ENCODE data around the gene RFWD3. TPM values are rescaled to one million over a fixed set of nuclear protein-coding genes. Genes with fewer than 3 reads are reported as not detected.
"Not testable (repeated sequence)": the region's sequence is repeated elsewhere in the genome, so short reads cannot be mapped to it uniquely, and the experiment has no call there.

The RFWD3 gene
- total RNA-seq, 4 donors from 2014 or later = 20.3 to 33.5 (median 23.0) TPM

DNA sequence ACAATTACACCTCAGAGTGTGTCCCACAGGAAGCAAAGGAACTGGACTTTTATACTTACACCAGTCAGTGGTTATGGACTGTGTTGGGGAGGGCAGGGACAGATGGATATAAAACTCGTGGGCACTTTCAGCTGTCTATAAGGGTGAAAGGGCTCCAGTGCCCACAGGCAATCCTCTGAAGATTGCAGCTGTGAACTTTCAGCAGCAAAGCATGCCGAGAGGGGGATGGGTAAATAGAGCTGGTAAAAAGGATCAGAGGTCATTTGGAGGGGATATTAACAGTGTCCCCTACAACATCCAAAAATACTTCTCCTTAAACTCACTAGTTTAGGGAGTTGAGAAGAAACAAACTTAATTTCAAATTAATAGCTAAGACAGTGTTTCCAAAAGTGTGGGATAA lies 13.3 kb upstream of the RFWD3 start:
- TF ChIP-seq, protein P1, sequence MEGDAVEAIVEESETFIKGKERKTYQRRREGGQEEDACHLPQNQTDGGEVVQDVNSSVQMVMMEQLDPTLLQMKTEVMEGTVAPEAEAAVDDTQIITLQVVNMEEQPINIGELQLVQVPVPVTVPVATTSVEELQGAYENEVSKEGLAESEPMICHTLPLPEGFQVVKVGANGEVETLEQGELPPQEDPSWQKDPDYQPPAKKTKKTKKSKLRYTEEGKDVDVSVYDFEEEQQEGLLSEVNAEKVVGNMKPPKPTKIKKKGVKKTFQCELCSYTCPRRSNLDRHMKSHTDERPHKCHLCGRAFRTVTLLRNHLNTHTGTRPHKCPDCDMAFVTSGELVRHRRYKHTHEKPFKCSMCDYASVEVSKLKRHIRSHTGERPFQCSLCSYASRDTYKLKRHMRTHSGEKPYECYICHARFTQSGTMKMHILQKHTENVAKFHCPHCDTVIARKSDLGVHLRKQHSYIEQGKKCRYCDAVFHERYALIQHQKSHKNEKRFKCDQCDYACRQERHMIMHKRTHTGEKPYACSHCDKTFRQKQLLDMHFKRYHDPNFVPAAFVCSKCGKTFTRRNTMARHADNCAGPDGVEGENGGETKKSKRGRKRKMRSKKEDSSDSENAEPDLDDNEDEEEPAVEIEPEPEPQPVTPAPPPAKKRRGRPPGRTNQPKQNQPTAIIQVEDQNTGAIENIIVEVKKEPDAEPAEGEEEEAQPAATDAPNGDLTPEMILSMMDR (IDR thresholded peaks at IDR 0.05) = no peak
- TF ChIP-seq POLR2A (IDR thresholded peaks at IDR 0.05) = no peak
- intact Hi-C loops (cut with DNase I; ENCODE audit: low total_unique reads) = no loop called here
- 51 to 55% methylated on average over 2 of the region's 2 CpGs for WGBS, 2 donors
- DNase-seq (ENCODE audit: low spot score in 2 of 2) = no peak
- H3K4me3 ChIP-seq (ENCODE audit: low read depth, poor library complexity, severe bottlenecking) = no peak overlapping the region

DNA sequence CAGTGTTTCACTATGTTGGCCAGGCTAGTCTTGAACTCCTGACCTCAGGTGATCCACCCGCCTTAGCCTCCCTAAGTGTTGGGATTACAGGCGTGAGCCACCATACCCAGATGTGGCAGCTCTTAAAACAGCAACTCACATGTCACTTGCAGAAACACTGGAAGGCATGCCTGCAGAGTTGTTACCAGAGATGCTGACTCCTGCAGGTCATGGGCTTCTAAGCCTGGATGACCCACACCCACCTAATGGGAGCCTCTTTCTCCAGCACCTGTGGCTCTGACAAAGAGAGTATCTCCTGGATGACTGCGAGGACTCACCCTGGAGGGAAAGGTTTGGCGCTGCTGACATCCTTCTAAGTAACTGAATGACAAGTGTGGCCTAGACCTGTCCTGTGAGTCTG lies 11.2 kb upstream of the RFWD3 start:
- intact Hi-C loops (cut with DNase I; ENCODE audit: low total_unique reads) = no loop called here
- 98 to 100% methylated on average over 4 of the region's 4 CpGs for WGBS, 2 donors

DNA sequence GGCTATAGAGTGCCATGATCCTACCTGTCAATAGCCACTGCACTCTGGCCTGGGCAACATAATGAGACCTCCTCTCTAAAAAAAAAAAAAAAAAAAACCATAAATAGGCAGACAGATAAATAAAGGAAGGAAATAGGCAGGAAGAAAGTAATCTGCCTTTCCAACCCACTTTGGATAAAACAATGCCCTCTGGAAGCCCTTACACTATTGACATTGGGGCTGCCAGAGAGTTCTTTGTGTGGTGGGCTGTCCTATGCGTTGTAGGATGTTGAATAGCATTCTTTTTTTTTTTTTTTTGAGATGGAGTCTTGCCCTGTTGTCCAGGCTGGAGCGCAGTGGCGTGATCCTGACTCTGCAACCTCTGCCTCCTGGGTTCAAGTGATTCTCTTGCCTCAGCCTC lies 7.2 kb upstream of the RFWD3 start:
- no peak overlapping the region for H3K4me3 ChIP-seq (ENCODE audit: low read depth, poor library complexity, severe bottlenecking)
- TF ChIP-seq POLR2A (IDR thresholded peaks at IDR 0.05) = no peak
- TF ChIP-seq, protein P1 (IDR thresholded peaks at IDR 0.05) = no peak

More for the DNA sequence above, 11.2 kb upstream of the RFWD3 start:
- no peak for DNase-seq (ENCODE audit: low spot score in 2 of 2)
- no peak for TF ChIP-seq POLR2A (IDR thresholded peaks at IDR 0.05)
- TF ChIP-seq, protein P1 (IDR thresholded peaks at IDR 0.05) = no peak
- no peak overlapping the region for H3K4me3 ChIP-seq (ENCODE audit: low read depth, poor library complexity, severe bottlenecking)

DNA sequence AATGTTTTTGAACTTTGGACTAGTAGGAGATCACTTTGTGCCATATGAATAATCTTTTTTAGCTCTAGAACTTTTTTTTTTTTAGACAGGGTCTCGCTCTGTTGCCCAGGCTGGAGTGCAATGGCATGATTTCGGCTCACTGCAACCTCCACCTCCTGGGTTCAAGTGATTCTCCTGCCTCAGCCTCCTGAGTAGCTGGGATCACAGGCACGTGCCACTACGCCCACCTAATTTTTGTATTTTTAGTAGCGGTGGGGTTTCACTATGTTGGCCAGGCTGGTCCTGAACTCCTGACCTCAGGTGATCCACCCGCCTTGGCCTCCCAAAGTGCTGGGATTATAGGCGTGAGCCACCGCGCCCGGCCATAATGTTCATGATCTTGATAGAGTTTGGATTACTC lies 2.2 kb upstream of the RFWD3 start:
- WGBS, 2 donors = 95 to 96% methylated on average over 10 of the region's 10 CpGs
- H3K4me3 ChIP-seq (ENCODE audit: low read depth, poor library complexity, severe bottlenecking); DNase-seq (ENCODE audit: low spot score in 2 of 2); intact Hi-C loops (cut with DNase I; ENCODE audit: low total_unique reads): not testable (repeated sequence)

More for the DNA sequence above, 7.2 kb upstream of the RFWD3 start:
- 90 to 98% methylated on average over 3 of the region's 3 CpGs for WGBS, 2 donors
- intact Hi-C loops (cut with DNase I; ENCODE audit: low total_unique reads) = no loop called here
- no peak for DNase-seq (ENCODE audit: low spot score in 2 of 2)

DNA sequence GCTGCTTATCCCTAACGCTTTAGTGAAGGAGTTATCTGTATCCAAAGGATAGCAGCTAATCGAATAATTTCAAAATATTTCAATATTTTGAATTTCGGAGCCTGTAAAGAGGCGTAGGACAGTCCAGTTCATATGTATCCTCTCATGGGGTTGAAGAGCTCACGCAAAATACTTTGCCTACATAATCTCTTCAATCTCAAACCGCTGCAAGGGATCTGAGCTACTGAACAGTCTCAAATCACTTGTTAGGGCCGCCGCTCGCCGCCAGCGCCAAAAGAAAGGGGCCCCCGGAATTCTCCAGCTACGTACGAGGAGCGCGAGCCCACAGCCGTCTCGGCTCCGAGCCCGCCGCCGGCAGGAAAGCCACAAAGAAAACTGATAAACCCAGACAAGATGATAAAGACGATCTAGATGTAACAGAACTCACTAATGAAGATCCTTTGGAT lies 601 bp upstream of the RFWD3 start:
- no peak for TF ChIP-seq POLR2A (IDR thresholded peaks at IDR 0.05)
- TF ChIP-seq, protein P1 (IDR thresholded peaks at IDR 0.05) = no peak
- no peak for DNase-seq (ENCODE audit: low spot score in 2 of 2)

DNA sequence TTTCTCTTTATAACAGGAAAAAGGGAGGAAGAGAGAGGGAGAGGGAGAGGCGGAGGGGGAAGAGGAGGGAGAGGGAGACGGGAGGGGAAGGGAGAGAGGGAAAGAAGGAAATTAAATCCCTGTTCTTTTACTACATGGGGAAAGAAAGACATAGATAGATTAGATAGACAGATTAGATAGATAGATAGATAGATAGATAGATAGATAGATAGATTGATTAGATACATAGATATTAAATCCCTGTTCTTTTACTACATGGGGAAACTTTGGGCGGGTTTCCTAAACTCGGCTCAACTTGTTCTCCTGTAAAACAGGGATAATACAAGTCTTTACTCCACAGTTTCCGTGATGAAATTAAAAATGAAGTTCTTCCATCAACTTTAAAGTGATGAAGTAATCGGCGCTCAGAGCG lies 661 bp downstream of the RFWD3 start:
- WGBS, 2 donors = 2 to 9% methylated on average over 8 of the region's 8 CpGs
- intact Hi-C loops (cut with DNase I; ENCODE audit: low total_unique reads) = no loop called here
- peak overlapping the region; percentile 63 for H3K4me3 ChIP-seq (ENCODE audit: low read depth, poor library complexity, severe bottlenecking)
- DNase-seq (ENCODE audit: low spot score in 2 of 2) = no peak
- TF ChIP-seq POLR2A (IDR thresholded peaks at IDR 0.05) = no peak
- TF ChIP-seq, protein P1 (IDR thresholded peaks at IDR 0.05) = no peak

More for the DNA sequence above, 601 bp upstream of the RFWD3 start:
- H3K4me3 ChIP-seq (ENCODE audit: low read depth, poor library complexity, severe bottlenecking) = peak overlapping the region; percentile 3
- intact Hi-C loops (cut with DNase I; ENCODE audit: low total_unique reads) = no loop called here
- WGBS, 2 donors = 0 to 2% methylated on average over 23 of the region's 23 CpGs

Measured in lower leg skin (tissue), 4 donors.